ENCODE data around the gene CCDC127. TPM values are rescaled to one million over a fixed set of nuclear protein-coding genes. Genes with fewer than 3 reads are reported as not detected.
"Not testable (repeated sequence)": the region's sequence is repeated elsewhere in the genome, so short reads cannot be mapped to it uniquely, and the experiment has no call there.

CCDC127 gene
- total and polyA plus RNA-seq, 2 donors (not counting 1 experiment from before 2014, with no cell fraction given), result 1.4 to 8.7 TPM

- H3K36me3 ChIP-seq (replicated peaks in 1 of 2; ENCODE audit: control extremely low read depth in 1 of 2, control insufficient read depth in 1 of 2, extremely low read depth in 1 of 2, insufficient read depth in 2 of 2, low read length in 1 of 2), result peaks cover 6 to 54% of the 10 kb centered on the region in 2 experiments
- H3K4me1 ChIP-seq (ENCODE audit: control insufficient read depth in 2 of 2, insufficient read depth in 2 of 2, low read length in 2 of 2), result peaks cover 3 to 6% of the 10 kb centered on the region in 2 donors
- DNase-seq (no peak), ATAC-seq (ENCODE audit: low read depth) (no peak)
- H3K4me1 Mint-ChIP-seq, result peaks cover 21% of the 10 kb centered on the region
- no peak overlapping the region for H3K9ac ChIP-seq (ENCODE audit: low read length)
- no peak for TF ChIP-seq EZH2 (IDR thresholded peaks at IDR 0.05; ENCODE audit: borderline replicate concordance, insufficient read depth, low read depth, low read length, poor library complexity, severe bottlenecking)
- TF ChIP-seq CTCF (IDR thresholded peaks at IDR 0.05), result no peak
- intact Hi-C loops (cut with micrococcal nuclease), result no loop called here
- no peaks in the 10 kb centered on the region for H3K9me3 Mint-ChIP-seq (ENCODE audit: insufficient read depth)
- no peaks in the 10 kb centered on the region for H3K27me3 Mint-ChIP-seq
- peaks cover 45% of the 10 kb centered on the region for H3K79me2 ChIP-seq (ENCODE audit: control insufficient read depth, insufficient read depth, low read length)
- no peak overlapping the region for H3K4me3 ChIP-seq (ENCODE audit: control extremely low read depth in 1 of 5, extremely low read depth in 1 of 5, insufficient read depth in 1 of 5, low read depth in 2 of 5, low read length in 4 of 5)
- H3K27me3 ChIP-seq (replicated peaks in 1 of 4; ENCODE audit: control extremely low read depth in 1 of 4, control insufficient read depth in 3 of 4, insufficient read depth in 4 of 4, low read length in 3 of 4), result no peaks in the 10 kb centered on the region
- ChIA-PET CTCF (no interaction called here), POLR2A (no interaction called here)
- no peak overlapping the region for H3K27ac ChIP-seq (ENCODE audit: low read length in 2 of 2)
- WGBS (ENCODE audit: insufficient coverage), result 98% methylated on average over 13 of the region's 14 CpGs
- no peaks in the 10 kb centered on the region for H3K9me3 ChIP-seq (ENCODE audit: control extremely low read depth in 1 of 3, control insufficient read depth in 2 of 3, insufficient read depth in 1 of 3, low read length in 2 of 3)
- H3K27ac Mint-ChIP-seq, result no peak overlapping the region
- peaks cover 35% of the 10 kb centered on the region for H4K20me1 ChIP-seq (ENCODE audit: control insufficient read depth, insufficient read depth, low read length, poor library complexity, severe bottlenecking)
- H3K4me2 ChIP-seq (replicated peaks; ENCODE audit: low read depth, low read length, poor library complexity, severe bottlenecking), result no peak overlapping the region
- no peak overlapping the region for H2AFZ ChIP-seq (ENCODE audit: insufficient read depth, low read depth, low read length, poor library complexity, severe bottlenecking)
- no peak overlapping the region for H3K4me3 Mint-ChIP-seq
Observed at GRCh38 chr5:225334-225733, 7.4 kb upstream of the CCDC127 start.

- H4K20me1 ChIP-seq (ENCODE audit: control insufficient read depth, insufficient read depth, low read length, poor library complexity, severe bottlenecking), result peaks cover 35% of the 10 kb centered on the region
- TF ChIP-seq EZH2 (IDR thresholded peaks at IDR 0.05; ENCODE audit: borderline replicate concordance, insufficient read depth, low read depth, low read length, poor library complexity, severe bottlenecking) (no peak), CTCF (IDR thresholded peaks at IDR 0.05) (no peak)
- H2AFZ ChIP-seq (ENCODE audit: insufficient read depth, low read depth, low read length, poor library complexity, severe bottlenecking), result no peak overlapping the region
- no peak overlapping the region for H3K27ac ChIP-seq (ENCODE audit: low read length in 2 of 2)
- no peaks in the 10 kb centered on the region for H3K9me3 ChIP-seq (ENCODE audit: control extremely low read depth in 1 of 3, control insufficient read depth in 2 of 3, insufficient read depth in 1 of 3, low read length in 2 of 3)
- ChIA-PET POLR2A (no interaction called here), CTCF (no interaction called here)
- no peaks in the 10 kb centered on the region for H3K27me3 Mint-ChIP-seq
- H3K27me3 ChIP-seq (replicated peaks in 1 of 4; ENCODE audit: control extremely low read depth in 1 of 4, control insufficient read depth in 3 of 4, insufficient read depth in 4 of 4, low read length in 3 of 4), result no peaks in the 10 kb centered on the region
- intact Hi-C loops (cut with micrococcal nuclease), result no loop called here
- no peak overlapping the region for H3K4me3 ChIP-seq (ENCODE audit: control extremely low read depth in 1 of 5, extremely low read depth in 1 of 5, insufficient read depth in 1 of 5, low read depth in 2 of 5, low read length in 4 of 5)
- H3K79me2 ChIP-seq (ENCODE audit: control insufficient read depth, insufficient read depth, low read length), result peaks cover 60% of the 10 kb centered on the region
- DNase-seq (no peak), ATAC-seq (ENCODE audit: low read depth) (no peak)
- no peak overlapping the region for H3K27ac Mint-ChIP-seq
- H3K9ac ChIP-seq (ENCODE audit: low read length), result no peak overlapping the region
- WGBS (ENCODE audit: insufficient coverage), result 100% methylated on average over 6 of the region's 6 CpGs
- H3K4me2 ChIP-seq (replicated peaks; ENCODE audit: low read depth, low read length, poor library complexity, severe bottlenecking), result no peak overlapping the region
- H3K9me3 Mint-ChIP-seq (ENCODE audit: insufficient read depth), result no peaks in the 10 kb centered on the region
- no peak overlapping the region for H3K4me3 Mint-ChIP-seq
- H3K4me1 ChIP-seq (ENCODE audit: control insufficient read depth in 2 of 2, insufficient read depth in 2 of 2, low read length in 2 of 2), result peaks cover 6 to 7% of the 10 kb centered on the region in 2 donors
- peaks cover 36% of the 10 kb centered on the region for H3K4me1 Mint-ChIP-seq
- peaks cover 3 to 42% of the 10 kb centered on the region in 2 experiments for H3K36me3 ChIP-seq (replicated peaks in 1 of 2; ENCODE audit: control extremely low read depth in 1 of 2, control insufficient read depth in 1 of 2, extremely low read depth in 1 of 2, insufficient read depth in 2 of 2, low read length in 1 of 2)
Observed at GRCh38 chr5:223791-224190, 5.8 kb upstream of the CCDC127 start.

GRCh38 chr5:222951-223715, 5.2 kb upstream of the CCDC127 start:
- intact Hi-C loops (cut with micrococcal nuclease); CTCF ChIA-PET; H3K9ac ChIP-seq (ENCODE audit: low read length): not testable (repeated sequence)

More at GRCh38 chr5:222951-223715, 5.2 kb upstream of the CCDC127 start:
- ATAC-seq (ENCODE audit: low read depth); H2AFZ ChIP-seq (ENCODE audit: insufficient read depth, low read depth, low read length, poor library complexity, severe bottlenecking); H3K4me3 ChIP-seq (ENCODE audit: control extremely low read depth in 1 of 5, extremely low read depth in 1 of 5, insufficient read depth in 1 of 5, low read depth in 2 of 5, low read length in 4 of 5); H3K27ac ChIP-seq (ENCODE audit: low read length in 2 of 2); H3K27me3 Mint-ChIP-seq; H3K9me3 ChIP-seq (ENCODE audit: control extremely low read depth in 1 of 3, control insufficient read depth in 2 of 3, insufficient read depth in 1 of 3, low read length in 2 of 3); DNase-seq; H3K9me3 Mint-ChIP-seq (ENCODE audit: insufficient read depth); H3K4me1 ChIP-seq (ENCODE audit: control insufficient read depth in 2 of 2, insufficient read depth in 2 of 2, low read length in 2 of 2); H3K4me2 ChIP-seq (replicated peaks; ENCODE audit: low read depth, low read length, poor library complexity, severe bottlenecking); H3K4me3 Mint-ChIP-seq; H3K27ac Mint-ChIP-seq; POLR2A ChIA-PET; H3K27me3 ChIP-seq (replicated peaks in 1 of 4; ENCODE audit: control extremely low read depth in 1 of 4, control insufficient read depth in 3 of 4, insufficient read depth in 4 of 4, low read length in 3 of 4): not testable (repeated sequence)
- H3K79me2 ChIP-seq (ENCODE audit: control insufficient read depth, insufficient read depth, low read length), result peaks cover 67% of the 10 kb centered on the region
- peaks cover 36% of the 10 kb centered on the region for H3K4me1 Mint-ChIP-seq
- peaks cover 35% of the 10 kb centered on the region for H4K20me1 ChIP-seq (ENCODE audit: control insufficient read depth, insufficient read depth, low read length, poor library complexity, severe bottlenecking)
- WGBS (ENCODE audit: insufficient coverage), result 50% methylated on average over 3 of the region's 6 CpGs
- peaks cover 0 to 37% of the 10 kb centered on the region in 2 experiments for H3K36me3 ChIP-seq (replicated peaks in 1 of 2; ENCODE audit: control extremely low read depth in 1 of 2, control insufficient read depth in 1 of 2, extremely low read depth in 1 of 2, insufficient read depth in 2 of 2, low read length in 1 of 2)
